Neural progenitor cell (in vitro differentiated cells): ENCODE data around the gene HSD17B8. TPM values are rescaled to one million over a fixed set of nuclear protein-coding genes. Genes with fewer than 3 reads are reported as not detected.

Source experiments
- DNase-seq: peaks from one replicate; pipeline ENCODE4 v3.0.0-alpha.2; 2016; ENCODE audit warnings: low spot score
- H2AFZ ChIP-seq: fragments of 200-600 bp; sonication (generic); replicated peaks from 2 replicates; pipeline ENCODE4 v1.6.1; 2016; ENCODE audit warnings: antibody characterized with exemption
- H3F3A ChIP-seq: fragments of 200-600 bp; sonication (generic); 2 replicates; pipeline ENCODE4 v1.6.1; 2016; ENCODE audit warnings: antibody characterized with exemption, low read depth
- H3K27ac ChIP-seq: fragments of 200-600 bp; sonication (generic); 2 replicates; pipeline ENCODE4 v1.5.1; 2016; ENCODE audit warnings: mild to moderate bottlenecking
- H3K27me3 ChIP-seq: fragments of 200-600 bp; sonication (generic); 2 replicates; pipeline ENCODE4 v1.6.1; 2016; ENCODE audit warnings: mild to moderate bottlenecking, moderate library complexity
- H3K36me3 ChIP-seq: fragments of 200-600 bp; sonication (generic); 2 replicates; pipeline ENCODE4 v1.5.1; 2016
- H3K4me1 ChIP-seq: fragments of 200-600 bp; sonication (generic); 2 replicates; pipeline ENCODE4 v1.6.1; 2016; ENCODE audit warnings: mixed run types
- H3K4me2 ChIP-seq: fragments of 200-600 bp; sonication (generic); 2 replicates; pipeline ENCODE4 v1.6.1; 2016
- H3K4me3 ChIP-seq: fragments of 200-600 bp; sonication (generic); 2 replicates; pipeline ENCODE4 v1.5.1; 2016
- H3K79me2 ChIP-seq: fragments of 200-600 bp; sonication (generic); 2 replicates; pipeline ENCODE4 v1.6.1; 2016; ENCODE audit warnings: low read depth
- H3K9ac ChIP-seq: fragments of 200-600 bp; sonication (generic); 2 replicates; pipeline ENCODE4 v1.6.1; 2016
- H3K9me3 ChIP-seq: fragments of 200-600 bp; sonication (generic); 2 replicates; pipeline ENCODE4 v1.5.1; 2016; ENCODE audit warnings: low read depth
- H4K20me1 ChIP-seq: fragments of 200-600 bp; sonication (generic); 2 replicates; pipeline ENCODE4 v1.6.1; 2016; ENCODE audit warnings: low read depth
- H3K27ac Mint-ChIP-seq: 3 replicates; pipeline ENCODE4 v1.8.0; 2021; ENCODE audit warnings: mixed read lengths
- H3K27me3 Mint-ChIP-seq: 2 replicates; pipeline ENCODE4 v1.8.0; 2022; ENCODE audit warnings: low read depth, mild to moderate bottlenecking, inconsistent platforms, moderate library complexity, mixed read lengths; ENCODE audit not compliant: insufficient read depth
- H3K36me3 Mint-ChIP-seq: 3 replicates; pipeline ENCODE4 v1.8.0; 2021; ENCODE audit warnings: mixed read lengths
- H3K4me1 Mint-ChIP-seq: 3 replicates; pipeline ENCODE4 v1.8.0; 2021; ENCODE audit warnings: mixed read lengths
- H3K4me3 Mint-ChIP-seq: 3 replicates; pipeline ENCODE4 v1.8.0; 2021; ENCODE audit warnings: mild to moderate bottlenecking, moderate library complexity, mixed read lengths
- H3K9me3 Mint-ChIP-seq: 3 replicates; pipeline ENCODE4 v1.8.0; 2020; ENCODE audit warnings: mixed read lengths
- EZH2 ChIP-seq: fragments of 200-600 bp; sonication (generic); IDR thresholded peaks from 2 replicates; pipeline ENCODE4 v1.6.1; 2017; ENCODE audit warnings: antibody characterized with exemption, mild to moderate bottlenecking, moderate library complexity
- EZH2phosphoT487 ChIP-seq: fragments of 200-600 bp; sonication (generic); IDR thresholded peaks from 2 replicates; pipeline ENCODE4 v1.6.1; 2017; ENCODE audit warnings: antibody characterized with exemption
- total RNA-seq: library from RNA; depleted of rRNA; stranded (reverse); fragments of >200 nt; gene quantifications from 2 replicates; pipeline ENCODE4 v1.2.3, GENCODE V29; 2015; ENCODE audit warnings: low replicate concordance
- TF ChIP-seq, protein P1 (sequence below): fragments of 200-600 bp; sonication (generic); IDR thresholded peaks from 2 replicates; pipeline ENCODE4 v1.5.1; 2017; ENCODE audit warnings: antibody characterized with exemption, mild to moderate bottlenecking

Gene HSD17B8
- total RNA-seq, 1 donor from 2014 or later = 4.8 TPM

DNA sequence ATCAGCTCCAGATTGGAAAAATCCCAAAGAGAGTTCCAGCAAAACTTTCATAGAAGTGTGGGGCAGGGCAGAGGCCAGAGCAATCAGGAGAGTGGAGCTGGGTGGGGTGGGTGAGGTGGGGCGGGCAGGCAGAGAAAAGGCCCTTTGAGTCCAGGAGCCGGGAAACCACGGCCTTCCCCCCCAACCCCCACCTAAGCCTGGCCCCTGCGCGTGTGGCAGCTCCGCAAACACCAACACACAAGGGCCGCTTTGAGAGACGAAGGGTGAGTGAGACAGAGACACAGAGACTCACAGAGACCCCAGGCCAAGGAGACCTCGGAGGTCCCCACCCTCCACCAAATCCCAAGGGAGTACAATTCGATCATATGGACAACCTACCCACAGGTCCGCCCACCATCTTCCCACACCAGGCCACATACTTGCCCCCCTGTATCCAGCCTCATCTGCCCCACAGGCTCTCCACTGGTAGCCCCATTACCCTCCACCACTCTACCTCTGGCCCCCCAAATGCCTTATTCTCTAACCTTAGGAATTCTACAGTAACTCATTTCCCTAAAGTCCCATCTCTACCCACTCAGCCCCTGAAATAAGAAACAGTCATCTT is 13.8 kb upstream of the HSD17B8 start:
- peaks cover 73% of the 10 kb centered on the region for H3K27me3 ChIP-seq
- H3K36me3 ChIP-seq = no peaks in the 10 kb centered on the region
- no peaks in the 10 kb centered on the region for H3K9me3 Mint-ChIP-seq
- peaks cover 29% of the 10 kb centered on the region for H4K20me1 ChIP-seq
- DNase-seq = no peak
- peaks cover 34% of the 10 kb centered on the region for H3K27me3 Mint-ChIP-seq
- H3K36me3 Mint-ChIP-seq = peaks cover 15% of the 10 kb centered on the region
- H3K4me1 ChIP-seq = peaks cover 21% of the 10 kb centered on the region
- TF ChIP-seq EZH2phosphoT487 (no peak), EZH2 (no peak)
- TF ChIP-seq, protein P1, sequence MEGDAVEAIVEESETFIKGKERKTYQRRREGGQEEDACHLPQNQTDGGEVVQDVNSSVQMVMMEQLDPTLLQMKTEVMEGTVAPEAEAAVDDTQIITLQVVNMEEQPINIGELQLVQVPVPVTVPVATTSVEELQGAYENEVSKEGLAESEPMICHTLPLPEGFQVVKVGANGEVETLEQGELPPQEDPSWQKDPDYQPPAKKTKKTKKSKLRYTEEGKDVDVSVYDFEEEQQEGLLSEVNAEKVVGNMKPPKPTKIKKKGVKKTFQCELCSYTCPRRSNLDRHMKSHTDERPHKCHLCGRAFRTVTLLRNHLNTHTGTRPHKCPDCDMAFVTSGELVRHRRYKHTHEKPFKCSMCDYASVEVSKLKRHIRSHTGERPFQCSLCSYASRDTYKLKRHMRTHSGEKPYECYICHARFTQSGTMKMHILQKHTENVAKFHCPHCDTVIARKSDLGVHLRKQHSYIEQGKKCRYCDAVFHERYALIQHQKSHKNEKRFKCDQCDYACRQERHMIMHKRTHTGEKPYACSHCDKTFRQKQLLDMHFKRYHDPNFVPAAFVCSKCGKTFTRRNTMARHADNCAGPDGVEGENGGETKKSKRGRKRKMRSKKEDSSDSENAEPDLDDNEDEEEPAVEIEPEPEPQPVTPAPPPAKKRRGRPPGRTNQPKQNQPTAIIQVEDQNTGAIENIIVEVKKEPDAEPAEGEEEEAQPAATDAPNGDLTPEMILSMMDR = no peak
- no peaks in the 10 kb centered on the region for H3K9me3 ChIP-seq
- peaks cover 9% of the 10 kb centered on the region for H3K4me1 Mint-ChIP-seq
- no peak overlapping the region for H3K4me3 Mint-ChIP-seq
- H2AFZ ChIP-seq = no peak overlapping the region
- H3K4me2 ChIP-seq = no peak overlapping the region
- H3K9ac ChIP-seq = no peak overlapping the region
- no peak overlapping the region for H3K4me3 ChIP-seq
- H3K27ac ChIP-seq = no peak overlapping the region
- no peaks in the 10 kb centered on the region for H3K79me2 ChIP-seq
- H3F3A ChIP-seq = peaks cover 18% of the 10 kb centered on the region
- H3K27ac Mint-ChIP-seq = no peak overlapping the region

DNA sequence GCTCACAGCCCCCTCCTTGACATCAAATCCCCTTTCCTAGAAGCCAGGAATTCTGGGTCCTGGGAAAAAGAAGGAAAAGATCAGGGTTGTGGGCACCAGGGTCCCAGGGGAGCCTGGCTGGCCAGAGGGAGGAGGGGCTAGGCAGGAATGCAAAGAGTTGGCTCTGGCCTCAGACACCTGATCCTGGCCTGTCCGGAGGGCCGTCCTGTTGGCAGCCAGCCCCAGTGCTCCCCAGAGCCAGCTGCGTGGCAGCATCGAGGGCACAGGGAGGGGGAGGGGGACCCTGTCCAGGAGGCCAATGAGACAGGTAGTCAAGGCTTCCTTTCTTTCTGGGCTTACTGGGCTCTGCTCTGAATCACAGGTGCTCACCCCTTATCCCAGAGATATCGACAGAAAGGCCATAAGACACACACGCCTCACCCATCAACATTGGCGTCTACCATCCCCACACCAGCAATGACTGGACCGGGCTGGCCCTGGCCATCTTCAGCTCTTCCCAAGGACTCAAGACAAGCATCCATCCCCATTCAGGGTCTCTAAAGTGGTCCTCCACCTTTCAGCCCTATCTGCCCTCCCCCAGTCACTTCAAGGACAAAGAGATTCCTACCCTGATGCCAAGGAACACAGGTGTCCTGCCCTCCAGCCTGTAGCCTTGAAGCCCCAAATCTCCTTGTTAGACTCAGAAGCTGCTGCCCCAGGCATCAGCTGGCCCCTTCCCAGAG is 12.9 kb upstream of the HSD17B8 start:
- no peak for TF ChIP-seq EZH2phosphoT487
- TF ChIP-seq EZH2 = no peak
- TF ChIP-seq, protein P1 = no peak
- no peak overlapping the region for H2AFZ ChIP-seq
- Mint-ChIP-seq H3K36me3 (peaks cover 23% of the 10 kb centered on the region), H3K27ac (no peak overlapping the region), H3K9me3 (no peaks in the 10 kb centered on the region), H3K4me3 (peak overlapping the region; percentile 25), H3K4me1 (peaks cover 11% of the 10 kb centered on the region), H3K27me3 (peaks cover 34% of the 10 kb centered on the region)
- H3K4me1 ChIP-seq = peaks cover 21% of the 10 kb centered on the region
- no peaks in the 10 kb centered on the region for H3K79me2 ChIP-seq
- DNase-seq = peak; percentile 54
- peaks cover 36% of the 10 kb centered on the region for H4K20me1 ChIP-seq
- peak overlapping the region; percentile 94 for H3K4me2 ChIP-seq
- no peaks in the 10 kb centered on the region for H3K36me3 ChIP-seq
- H3K9me3 ChIP-seq = no peaks in the 10 kb centered on the region
- peaks cover 66% of the 10 kb centered on the region for H3K27me3 ChIP-seq
- no peak overlapping the region for H3K27ac ChIP-seq
- H3K9ac ChIP-seq = no peak overlapping the region
- H3F3A ChIP-seq = peaks cover 18% of the 10 kb centered on the region
- H3K4me3 ChIP-seq = peak overlapping the region; percentile 55

DNA sequence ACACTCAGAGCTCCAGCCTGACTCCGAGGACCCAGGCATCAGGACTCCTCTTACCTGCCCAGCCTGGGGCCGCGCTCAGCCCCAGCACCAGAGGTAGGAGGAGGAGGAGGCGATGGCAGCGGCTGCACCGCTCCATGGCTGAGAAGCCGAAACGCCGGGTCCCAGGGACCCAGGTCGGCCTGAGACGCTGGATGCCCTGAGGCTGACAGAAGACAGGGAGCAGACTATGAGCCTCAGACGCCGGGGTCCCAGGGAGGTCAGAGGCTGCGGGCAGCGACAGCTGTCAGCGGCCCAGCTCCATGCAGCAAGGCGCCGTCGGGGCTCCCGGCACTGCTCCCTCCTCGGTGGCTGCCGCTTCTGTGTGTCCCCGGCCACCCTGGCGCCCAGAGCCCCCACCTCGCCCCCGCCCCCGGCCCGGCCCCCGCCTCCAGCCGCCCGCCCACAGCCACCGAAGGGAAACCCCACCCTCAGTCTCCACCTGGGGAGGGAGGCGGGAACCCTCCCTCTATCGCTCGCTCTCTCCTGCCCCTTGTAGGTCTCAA is 12.3 kb upstream of the HSD17B8 start, which contains the start of gene COL11A2:
TSS of gene COL11A2 (minus strand) at position 363 of the 542 bp plus-strand sequence. CDS start at position 136, 227 bp downstream.
- H3K36me3 ChIP-seq = no peaks in the 10 kb centered on the region
- no peaks in the 10 kb centered on the region for H3K9me3 ChIP-seq
- Mint-ChIP-seq H3K27ac (no peak within 1 kb of the TSS), H3K9me3 (no peaks in the 10 kb centered on the region), H3K4me1 (peaks cover 11% of the 10 kb centered on the region), H3K27me3 (peaks cover 35% of the 10 kb centered on the region), H3K4me3 (peak within 1 kb of the TSS; percentile 78), H3K36me3 (peaks cover 24% of the 10 kb centered on the region)
- peak within 1 kb of the TSS; percentile 74 for H2AFZ ChIP-seq
- H3K79me2 ChIP-seq = no peaks in the 10 kb centered on the region
- peak; percentile 49 for DNase-seq
- H4K20me1 ChIP-seq = peaks cover 42% of the 10 kb centered on the region
- H3K27ac ChIP-seq = no peak within 1 kb of the TSS
- peaks cover 21% of the 10 kb centered on the region for H3K4me1 ChIP-seq
- peak within 1 kb of the TSS; percentile 94 for H3K4me2 ChIP-seq
- peaks cover 20% of the 10 kb centered on the region for H3F3A ChIP-seq
- H3K27me3 ChIP-seq = peaks cover 60% of the 10 kb centered on the region
- peak within 1 kb of the TSS; percentile 55 for H3K4me3 ChIP-seq
- no peak within 1 kb of the TSS for H3K9ac ChIP-seq
- TF ChIP-seq, protein P1 = no peak
- TF ChIP-seq EZH2phosphoT487 (peak; percentile 65), EZH2 (no peak)
